Stimulated activated naive CD4-positive, alpha-beta T cell treated with Interleukin-2 at 50 U/mL for 16 hours (primary cell): ENCODE measurements around the gene CKM.
"Not testable (repeated sequence)": the region's sequence is repeated elsewhere in the genome, so short reads cannot be mapped to it uniquely, and the experiment has no call there.

Experiments used
- DNase-seq: peaks from one replicate; lab custom pipeline; 2025; lab: John Stamatoyannopoulos, UW

CKM gene

GRCh38 chr19:45349126-45349415 is 26.4 kb upstream of the CKM start:
- no peak for DNase-seq

- no peak for DNase-seq
Measured at GRCh38 chr19:45348367-45349125, 25.9 kb upstream of the CKM start.

- DNase-seq: no peak
Measured at GRCh38 chr19:45347570-45348366, 25.1 kb upstream of the CKM start.

- DNase-seq: no peak
Measured at GRCh38 chr19:45346449-45346848, 23.8 kb upstream of the CKM start.

GRCh38 chr19:45345506-45345860 is 22.8 kb upstream of the CKM start:
- no peak for DNase-seq

GRCh38 chr19:45344621-45345505 is 22.2 kb upstream of the CKM start:
- DNase-seq: no peak

- DNase-seq: no peak
Measured at GRCh38 chr19:45342911-45343310, 20.2 kb upstream of the CKM start.

GRCh38 chr19:45340899-45341453 is 18.3 kb upstream of the CKM start:
- no peak for DNase-seq

- peak; percentile 10 for DNase-seq
Measured at GRCh38 chr19:45340232-45340898, 17.7 kb upstream of the CKM start, which contains the start of gene KLC3. Gene KLC3 (plus strand): TSS chr19:45340750. CDS start chr19:45345542, 4,792 bp downstream.

GRCh38 chr19:45339629-45340028 is 17.0 kb upstream of the CKM start:
- no peak for DNase-seq

- DNase-seq: no peak
Measured at GRCh38 chr19:45336696-45337251, 14.1 kb upstream of the CKM start.

- DNase-seq: not testable (repeated sequence)
Measured at GRCh38 chr19:45334881-45335280, 12.2 kb upstream of the CKM start.

- DNase-seq: no peak
Measured at GRCh38 chr19:45333609-45334303, 11.1 kb upstream of the CKM start.

GRCh38 chr19:45331411-45331810 is 8.7 kb upstream of the CKM start:
- DNase-seq: no peak

- DNase-seq: no peak
Measured at GRCh38 chr19:45327404-45328143, 4.9 kb upstream of the CKM start.

- no peak for DNase-seq
Measured at GRCh38 chr19:45324349-45324907, 1.8 kb upstream of the CKM start.

GRCh38 chr19:45323671-45324081 is 1.0 kb upstream of the CKM start:
- DNase-seq: no peak

- DNase-seq: no peak
Measured at GRCh38 chr19:45322311-45322710, 364 bp downstream of the CKM start.

- no peak for DNase-seq
Measured at GRCh38 chr19:45321848-45322247, 827 bp downstream of the CKM start.
